HPDE6-E6E7 (cell line): ENCODE measurements around the gene CPNE8.

Experiments
- DNase-seq: peaks from one replicate; pipeline ENCODE4 v3.0.0; 2011; ENCODE audit warnings: missing footprints; ENCODE audit errors: extremely low spot score

The CPNE8 gene

GRCh38 chr12:38895446-38895845 lies 9.9 kb downstream of the CPNE8 start:
- no peak for DNase-seq

- no peak for DNase-seq
These were observed 12.4 kb downstream of the CPNE8 start for GRCh38 chr12:38892976-38893375.

GRCh38 chr12:38892087-38892786 lies 13.2 kb downstream of the CPNE8 start:
- DNase-seq: no peak

- DNase-seq: no peak
These were observed 15.1 kb downstream of the CPNE8 start for GRCh38 chr12:38890102-38890855.

DNA sequence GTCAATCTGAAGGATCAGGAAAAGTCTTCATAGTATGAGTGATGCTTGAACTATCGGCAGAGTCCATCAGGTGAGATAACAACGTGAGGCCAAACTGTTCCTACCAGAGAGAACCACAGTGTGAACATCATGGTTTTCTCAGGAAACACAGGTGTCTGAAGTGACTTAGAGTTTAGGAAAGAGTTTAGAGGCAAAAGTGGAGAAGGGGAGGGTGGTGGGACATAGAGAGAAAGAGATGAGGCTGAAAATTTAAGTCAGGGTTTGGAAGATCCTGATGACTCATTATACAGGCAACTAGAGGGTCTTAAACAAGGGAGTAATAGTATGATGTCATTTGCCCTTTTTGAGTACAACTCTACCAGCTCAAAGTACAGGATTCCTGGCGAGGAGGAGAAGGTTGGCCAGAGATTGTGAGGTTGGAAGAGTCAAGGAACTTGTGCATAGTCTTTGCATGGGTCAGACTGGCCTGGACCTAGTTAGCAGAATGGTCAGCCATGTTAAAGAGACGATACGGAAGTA lies 16.0 kb downstream of the CPNE8 start:
- no peak for DNase-seq

GRCh38 chr12:38887770-38888169 lies 17.6 kb downstream of the CPNE8 start:
- no peak for DNase-seq

GRCh38 chr12:38886931-38887330 lies 18.5 kb downstream of the CPNE8 start:
- no peak for DNase-seq

DNA sequence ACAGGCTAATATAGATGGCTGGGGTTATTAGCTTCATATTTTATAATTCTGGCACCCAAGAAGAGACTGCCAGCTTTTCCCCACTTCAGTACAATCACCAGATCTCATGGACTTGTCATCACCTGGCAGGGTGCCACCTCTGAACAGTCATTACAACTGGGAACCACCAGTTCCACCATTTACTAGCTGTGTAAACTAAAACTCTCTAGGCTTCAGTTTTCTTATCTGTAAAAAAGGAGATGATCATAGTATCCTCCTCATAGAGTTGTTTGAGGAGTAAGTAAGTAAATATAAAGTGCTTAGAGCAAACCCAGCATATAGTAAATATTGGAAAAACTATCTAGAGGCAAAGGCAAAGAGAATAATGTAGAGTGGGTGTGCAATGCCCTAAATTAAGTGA lies 19.3 kb downstream of the CPNE8 start:
- DNase-seq: peak; percentile 22

GRCh38 chr12:38884666-38885065 lies 20.7 kb downstream of the CPNE8 start:
- no peak for DNase-seq

GRCh38 chr12:38883629-38884134 lies 21.7 kb downstream of the CPNE8 start:
- no peak for DNase-seq

GRCh38 chr12:38880288-38880687 lies 25.1 kb downstream of the CPNE8 start:
- no peak for DNase-seq

DNA sequence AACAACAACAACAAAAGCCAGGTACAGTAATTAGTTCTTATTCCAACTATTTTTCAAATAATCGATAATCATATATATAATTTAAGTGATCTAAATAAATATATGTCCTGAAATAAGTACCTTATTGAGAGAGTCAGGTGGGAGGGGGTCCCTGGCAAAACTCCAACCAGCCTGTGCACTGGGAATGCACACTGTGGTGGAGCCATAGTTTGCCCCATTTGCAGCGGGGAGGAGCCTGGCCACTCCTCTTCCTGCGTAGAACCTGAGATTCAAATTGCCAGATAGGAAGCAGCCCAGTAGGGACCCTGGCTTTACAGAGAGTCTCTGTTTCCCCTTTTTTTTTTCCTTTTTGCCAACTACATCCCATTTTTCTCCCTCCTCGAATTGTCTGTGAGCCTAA lies 26.4 kb downstream of the CPNE8 start:
- DNase-seq: no peak

DNA sequence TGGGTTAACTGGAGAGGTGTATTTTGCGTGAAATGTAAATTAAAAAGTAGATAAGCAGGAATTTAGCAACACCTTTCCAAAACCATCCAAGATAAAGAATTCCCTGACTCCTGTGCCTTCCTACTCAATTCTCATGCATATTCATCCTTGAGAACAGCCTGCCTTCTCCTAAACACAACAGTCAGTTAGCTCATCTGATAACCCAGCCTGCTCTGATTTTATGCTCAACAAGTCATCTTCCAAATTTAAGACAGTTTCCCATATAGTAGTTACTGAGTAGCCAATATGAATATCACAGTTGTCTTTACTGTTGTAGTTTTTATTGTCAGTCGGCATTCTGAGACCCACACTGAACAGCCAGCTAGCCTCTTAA lies 27.1 kb downstream of the CPNE8 start:
- no peak for DNase-seq

DNA sequence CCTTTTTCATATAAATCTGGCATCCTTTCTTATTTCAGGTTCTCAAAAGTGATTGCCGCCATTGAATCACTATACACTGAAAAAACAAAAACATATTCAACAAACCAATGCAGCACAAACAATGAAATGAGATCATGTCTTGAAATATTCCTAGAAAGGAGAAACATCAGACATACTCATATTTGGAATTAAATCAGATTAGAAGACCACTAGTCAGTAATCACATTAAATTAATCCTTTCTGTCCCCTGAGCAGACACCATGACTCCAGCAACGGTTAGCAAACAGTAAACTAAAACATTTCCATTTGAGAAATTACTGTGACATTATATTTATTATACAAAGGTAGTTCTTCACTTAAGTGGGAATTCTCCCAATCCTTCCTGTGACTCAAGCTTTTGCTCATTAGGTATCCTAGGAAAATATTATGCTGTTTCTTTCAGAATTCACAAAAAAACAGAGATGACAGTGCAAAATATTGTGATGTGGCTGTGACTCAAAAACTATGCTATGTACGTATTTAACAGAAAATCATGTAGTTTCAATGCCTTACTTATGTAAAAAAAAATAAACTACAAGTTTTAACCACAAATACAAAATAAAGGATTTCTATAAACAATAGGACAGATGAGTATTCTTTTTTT lies 29.7 kb downstream of the CPNE8 start:
- no peak for DNase-seq

GRCh38 chr12:38872561-38872960 lies 32.8 kb downstream of the CPNE8 start:
- no peak for DNase-seq

DNA sequence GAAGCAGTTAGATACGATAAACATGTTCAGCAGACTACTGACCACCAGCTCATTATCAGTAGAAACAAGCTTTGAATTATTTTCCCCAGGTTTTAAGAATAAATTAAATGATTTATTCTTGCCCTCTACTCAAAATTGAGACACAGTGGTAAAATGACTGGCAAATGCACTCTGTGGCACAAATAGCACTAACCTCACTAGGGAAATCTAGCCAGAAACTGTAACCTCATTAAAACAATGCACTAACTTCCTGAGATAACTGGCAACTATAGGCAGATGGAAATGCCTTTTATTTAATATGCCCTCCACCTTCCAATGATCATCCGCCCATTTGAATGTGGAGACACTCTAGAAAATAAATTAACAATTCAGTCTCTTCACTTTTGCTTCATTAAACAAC lies 33.2 kb downstream of the CPNE8 start:
- no peak for DNase-seq

GRCh38 chr12:38869036-38869435 lies 36.4 kb downstream of the CPNE8 start:
- no peak for DNase-seq

DNA sequence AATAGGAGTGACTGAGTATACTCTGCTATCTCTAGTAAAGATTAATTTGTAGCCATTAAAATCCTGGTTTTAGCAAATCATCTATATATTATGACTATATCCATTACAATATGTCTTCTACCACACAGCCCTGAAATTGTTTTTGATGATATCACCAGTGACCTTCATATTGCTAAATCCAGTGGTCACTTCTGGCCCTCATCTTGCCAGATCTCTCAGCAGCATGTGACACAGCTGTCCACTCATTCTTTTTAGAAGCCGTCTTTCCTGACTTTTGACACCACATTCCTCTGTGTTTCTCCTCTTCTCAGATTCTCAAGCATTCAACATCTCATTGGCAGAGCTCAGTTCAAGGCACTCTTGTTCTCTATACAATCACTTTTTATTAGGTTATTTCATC lies 54.9 kb downstream of the CPNE8 start:
- DNase-seq: no peak

DNA sequence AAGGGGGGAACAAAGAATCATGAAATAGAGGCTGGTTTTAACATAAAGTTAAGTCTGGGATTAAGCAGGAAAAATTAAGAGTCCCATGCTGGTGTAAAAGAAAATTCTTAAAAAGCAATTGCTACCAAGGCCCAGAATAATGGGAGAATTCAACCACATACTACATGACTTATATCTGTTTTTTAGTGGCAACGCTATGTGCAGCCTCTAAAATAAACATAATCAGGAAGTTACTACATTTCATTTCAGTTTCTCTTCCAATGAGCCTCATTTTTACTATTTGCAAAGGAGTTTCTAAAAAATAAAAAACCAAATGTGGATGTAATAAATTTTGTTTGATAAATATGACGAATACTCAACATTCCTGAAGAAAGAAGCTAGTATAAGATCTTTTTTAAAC lies 58.1 kb downstream of the CPNE8 start:
- DNase-seq: no peak

GRCh38 chr12:38844267-38844666 lies 61.1 kb downstream of the CPNE8 start:
- DNase-seq: no peak

DNA sequence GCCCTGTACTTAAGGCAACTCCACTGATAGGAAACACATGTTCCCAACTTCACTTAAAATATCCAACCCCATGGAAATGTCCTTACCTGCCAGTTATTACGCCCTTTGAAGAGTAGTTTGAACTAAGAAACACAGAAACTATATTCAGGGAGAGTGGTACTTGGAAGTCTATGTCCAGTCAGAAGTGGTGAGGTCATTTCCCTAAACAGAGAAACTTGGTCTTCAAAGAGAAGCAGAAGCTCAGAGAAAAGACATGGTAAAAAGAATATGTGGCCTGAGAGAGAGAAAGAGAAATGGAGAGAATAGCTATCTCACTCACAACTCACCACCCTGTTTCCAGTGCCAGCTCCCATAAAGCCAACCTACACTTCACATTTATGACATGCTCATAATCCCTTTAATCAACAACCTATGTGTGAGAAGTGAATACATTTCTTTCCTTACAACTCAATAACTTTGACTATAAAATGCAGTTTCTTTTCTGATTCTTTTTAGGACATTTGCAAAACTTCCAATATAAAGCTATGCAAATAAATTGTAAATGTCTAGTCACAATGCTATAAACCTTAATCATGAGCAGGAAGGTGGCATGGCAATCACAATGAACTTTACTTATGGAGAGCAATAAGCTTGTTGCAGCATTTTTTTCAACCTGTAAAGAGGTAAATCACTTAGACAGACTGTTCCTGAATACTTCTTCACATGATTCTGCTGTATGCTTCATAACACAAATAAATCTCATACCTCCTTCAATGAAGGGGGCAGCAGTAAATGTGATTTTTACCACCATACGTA lies 67.1 kb downstream of the CPNE8 start:
- no peak for DNase-seq

GRCh38 chr12:38831715-38832114 lies 73.7 kb downstream of the CPNE8 start:
- DNase-seq: no peak
